ENCODE measurements around the gene IL17RD. TPM values are rescaled to one million over a fixed set of nuclear protein-coding genes. Genes with fewer than 3 reads are reported as not detected.

Gene IL17RD
- total RNA-seq, 1 experiment from 2014 or later: 3.5 TPM

- in situ Hi-C loops (cut with HindIII; ENCODE audit: low pct_unique_long_range_greater_than_20kb, low sequenced_read_pairs): no loop called here
- ATAC-seq (no peak), DNase-seq (ENCODE audit: low read depth, low spot score) (no peak)
- intact Hi-C loops (cut with micrococcal nuclease; ENCODE audit: unreplicated experiment): loop anchor here (5.0 kb wide), 1 partner anchor 46 kb away; no protein-coding TSS in a partner anchor
- H3K36me3 ChIP-seq (ENCODE audit: control insufficient read depth, insufficient read depth, low read length): no peaks in the 10 kb centered on the region
- H3K27ac ChIP-seq (ENCODE audit: low read length): no peak overlapping the region
- BruUV-seq (replicated peaks): no TSS peak
- CTCF ChIA-PET: no interaction called here
- H3K9me3 ChIP-seq (ENCODE audit: control insufficient read depth, insufficient read depth, low read depth, low read length): no peaks in the 10 kb centered on the region
- POLR2A ChIA-PET: no interaction called here
- no peaks in the 10 kb centered on the region; the same call in 1 of the 2 replicates for H3K27me3 ChIP-seq (ENCODE audit: control insufficient read depth, insufficient read depth, low read length)
- TF ChIP-seq CTCF (IDR thresholded peaks at IDR 0.05) (no peak), POLR2AphosphoS5 (IDR thresholded peaks at IDR 0.05; ENCODE audit: low read depth, low read length) (no peak), TCF7L2 (IDR thresholded peaks at IDR 0.05; ENCODE audit: low read depth, low read length) (no peak), SIN3A (IDR thresholded peaks at IDR 0.05; ENCODE audit: borderline replicate concordance, insufficient read depth, low read depth, low read length) (no peak), REST (IDR thresholded peaks at IDR 0.05; ENCODE audit: insufficient read depth in 1 of 2, low read depth in 2 of 2, low read length in 1 of 2) (no peak)
- no peak overlapping the region for H3K4me3 ChIP-seq (ENCODE audit: low read depth in 2 of 2, low read length in 2 of 2)
- H3K4me1 ChIP-seq (ENCODE audit: control insufficient read depth, insufficient read depth, low read length): no peaks in the 10 kb centered on the region
Measured at GRCh38 chr3:57176045-57176444, 10.9 kb upstream of the IL17RD start.

GRCh38 chr3:57173687-57174086 lies 8.5 kb upstream of the IL17RD start:
- no peak overlapping the region for H3K4me3 ChIP-seq (ENCODE audit: low read depth in 2 of 2, low read length in 2 of 2)
- H3K36me3 ChIP-seq (ENCODE audit: control insufficient read depth, insufficient read depth, low read length): no peaks in the 10 kb centered on the region
- no peaks in the 10 kb centered on the region; the same call in 1 of the 2 replicates for H3K27me3 ChIP-seq (ENCODE audit: control insufficient read depth, insufficient read depth, low read length)
- no peaks in the 10 kb centered on the region for H3K9me3 ChIP-seq (ENCODE audit: control insufficient read depth, insufficient read depth, low read depth, low read length)
- in situ Hi-C loops (cut with HindIII; ENCODE audit: low pct_unique_long_range_greater_than_20kb, low sequenced_read_pairs): no loop called here
- ChIA-PET CTCF (interaction anchor here (1.2 kb wide), 1 partner anchor 48 kb away, joined by 3 read pairs; no protein-coding TSS in a partner anchor), POLR2A (no interaction called here)
- intact Hi-C loops (cut with micrococcal nuclease; ENCODE audit: unreplicated experiment): loop anchor here (5.0 kb wide), 1 partner anchor 71 kb away; no protein-coding TSS in a partner anchor
- no TSS peak for BruUV-seq (replicated peaks)
- H3K27ac ChIP-seq (ENCODE audit: low read length): no peak overlapping the region
- DNase-seq (ENCODE audit: low read depth, low spot score): no peak
- 0 out of 2 replicates have a peak, but pooled peaks cover 2% of the 10 kb centered on the region for H3K4me1 ChIP-seq (ENCODE audit: control insufficient read depth, insufficient read depth, low read length)
- no peak for ATAC-seq
- no peak for TF ChIP-seq POLR2AphosphoS5 (IDR thresholded peaks at IDR 0.05; ENCODE audit: low read depth, low read length)
- no peak for TF ChIP-seq SIN3A (IDR thresholded peaks at IDR 0.05; ENCODE audit: borderline replicate concordance, insufficient read depth, low read depth, low read length)
- no peak for TF ChIP-seq TCF7L2 (IDR thresholded peaks at IDR 0.05; ENCODE audit: low read depth, low read length)
- no peak for TF ChIP-seq CTCF (IDR thresholded peaks at IDR 0.05)
- no peak for TF ChIP-seq REST (IDR thresholded peaks at IDR 0.05; ENCODE audit: insufficient read depth in 1 of 2, low read depth in 2 of 2, low read length in 1 of 2)

Data from Panc1 (cell line).